HCT116 (cell line): ENCODE measurements around the gene CBLB.

Source experiments
- CEBPB ChIP-seq: IDR thresholded peaks from 2 replicates; pipeline ENCODE4 v1.6.1; 2012; ENCODE audit warnings: low read depth
- CTCF ChIP-seq, 3 experiments: fragments of 200-600 bp in 1 of 3; sonication (generic) in 1 of 3; IDR thresholded peaks in 2 of 3; conservative IDR thresholded peaks in 1 of 3; 2 replicates each; pipeline ENCODE4 v1.5.1; 2012 to 2017; ENCODE audit warnings: low read depth in 2 of 3, low read length in 2 of 3, antibody characterized with exemption in 1 of 3, borderline replicate concordance in 1 of 3, control low read depth in 1 of 3, mild to moderate bottlenecking in 1 of 3, mixed read lengths in 1 of 3, mixed run types in 1 of 3, moderate library complexity in 1 of 3; ENCODE audit not compliant: insufficient read depth in 1 of 3
- EZH2 ChIP-seq: fragments of 200-600 bp; sonication (generic); IDR thresholded peaks from 2 replicates; pipeline ENCODE4 v1.6.1; 2017; ENCODE audit warnings: antibody characterized with exemption, mixed run types
- EZH2phosphoT487 ChIP-seq: fragments of 200-600 bp; IDR thresholded peaks from 2 replicates; pipeline ENCODE4 v1.6.1; 2018; ENCODE audit warnings: antibody characterized with exemption, borderline replicate concordance
- JUND ChIP-seq: IDR thresholded peaks from 2 replicates; pipeline ENCODE4 v1.6.1; 2012
- MAX ChIP-seq: IDR thresholded peaks from 2 replicates; pipeline ENCODE4 v1.6.1; 2012
- POLR2A ChIP-seq: IDR thresholded peaks from 2 replicates; pipeline ENCODE4 v1.7.0; 2011; ENCODE audit warnings: borderline replicate concordance; ENCODE audit not compliant: insufficient read depth, insufficient read length; ENCODE audit errors: extremely low read depth
- POLR2AphosphoS5 ChIP-seq: IDR thresholded peaks from 2 replicates; pipeline ENCODE4 v1.6.1; 2011; ENCODE audit warnings: mild to moderate bottlenecking, low read depth, low read length, moderate library complexity
- RAD21 ChIP-seq: IDR thresholded peaks from 2 replicates; pipeline ENCODE4 v1.6.1; 2012; ENCODE audit warnings: low read depth, mild to moderate bottlenecking
- REST ChIP-seq: IDR thresholded peaks from 2 replicates; pipeline ENCODE4 v1.6.1; 2012; ENCODE audit warnings: low read depth
- SIN3A ChIP-seq: IDR thresholded peaks from 2 replicates; pipeline ENCODE4 v1.6.1; 2012; ENCODE audit warnings: low read depth
- SP1 ChIP-seq: IDR thresholded peaks from 2 replicates; pipeline ENCODE4 v1.6.1; 2012; ENCODE audit warnings: low read depth
- YY1 ChIP-seq: IDR thresholded peaks from 2 replicates; pipeline ENCODE4 v1.6.1; 2011; ENCODE audit warnings: low read length, low read depth, moderate library complexity, mild to moderate bottlenecking; ENCODE audit not compliant: insufficient replicate concordance; ENCODE audit errors: extremely low read depth
- ZNF274 ChIP-seq: fragments of 200-500 bp; sonication (Bioruptor generic); IDR thresholded peaks from 2 replicates; pipeline ENCODE4 v1.6.1; 2014; ENCODE audit warnings: mild to moderate bottlenecking, low read depth, low read length, inconsistent platforms

- TF ChIP-seq MAX (no peak), CTCF (IDR thresholded peaks at IDR 0.05 in 2 of 3, conservative IDR thresholded peaks at IDR 0.05 in 1 of 3; ENCODE audit: borderline replicate concordance in 1 of 3, insufficient read depth in 1 of 3, low read depth in 2 of 3, low read length in 2 of 3) (no peak), SP1 (no peak), POLR2A (no peak), SIN3A (no peak), ZNF274 (no peak), EZH2 (no peak), POLR2AphosphoS5 (no peak), RAD21 (no peak), CEBPB (no peak), EZH2phosphoT487 (no peak), YY1 (no peak), REST (no peak), JUND (no peak)
Measured at GRCh38 chr3:105715372-105715771, 153.4 kb downstream of the CBLB start.
